ENCODE results near the gene GRIK5. TPM values are rescaled to one million over a fixed set of nuclear protein-coding genes. Genes with fewer than 3 reads are reported as not detected.

GRIK5 gene
- total RNA-seq, 2 donors from 2014 or later, result 2.1 to 5.9 TPM

DNA sequence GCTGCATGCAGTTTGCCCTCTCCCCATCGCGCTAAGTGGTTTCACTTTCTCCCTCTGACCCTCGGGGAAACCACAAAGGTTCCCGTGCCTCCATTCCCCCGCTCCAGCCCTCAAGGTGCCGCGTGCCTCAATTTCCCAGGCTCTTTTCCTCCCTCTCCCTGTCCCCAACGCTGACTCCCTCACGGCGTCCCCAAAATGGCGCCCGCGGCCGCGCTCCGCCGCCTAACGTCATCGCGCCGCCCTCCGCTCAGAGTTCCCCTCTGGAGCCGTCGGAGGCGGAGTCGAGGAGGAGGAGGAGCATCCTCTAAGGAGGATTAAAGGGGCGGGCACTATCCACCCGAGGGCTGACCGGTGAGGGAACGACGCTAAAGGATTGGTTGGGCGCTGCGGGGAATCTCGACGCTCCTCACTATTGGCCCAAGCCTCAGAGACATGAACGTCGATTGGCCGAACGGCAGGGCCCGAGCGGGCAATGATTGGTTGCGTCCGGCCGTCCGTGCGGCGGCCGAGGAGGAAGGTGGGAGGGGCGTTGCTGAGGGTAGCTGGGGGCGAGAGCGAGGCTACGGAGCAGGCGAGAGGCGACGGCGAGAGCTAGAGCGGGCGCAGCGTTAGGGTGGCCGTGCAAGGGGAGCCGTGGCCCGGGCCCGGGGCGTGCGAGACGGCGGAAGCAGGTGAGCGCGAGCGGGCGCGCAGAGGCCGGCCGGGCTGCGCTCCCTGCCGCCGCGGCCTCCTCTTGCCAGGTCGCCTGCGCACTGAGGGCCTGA lies 5.8 kb upstream of the GRIK5 start, which contains the start of gene ZNF574:
Gene ZNF574 (plus strand): TSS at position 551 of the 764 bp plus-strand sequence. CDS start 2,441 bp downstream, outside the sequence.
- H3K36me3 ChIP-seq (replicated peaks in 1 of 2; ENCODE audit: insufficient read depth in 1 of 2, low read depth in 2 of 2), result peaks cover 15 to 16% of the 10 kb centered on the region in 2 donors
- DNase-seq, result peak; percentile 99
- peak within 1 kb of the TSS; percentile 29 to 79 for H3K4me3 ChIP-seq
- H3K4me1 ChIP-seq, result peaks cover 19% of the 10 kb centered on the region
- peak within 1 kb of the TSS; percentile 88 to 99 (median 96) for H3K27ac ChIP-seq
- no peaks in the 10 kb centered on the region for H3K27me3 ChIP-seq
- H3K9me3 ChIP-seq, result no peaks in the 10 kb centered on the region
- ATAC-seq, result peak; percentile 98
- peak; percentile 83 to 97 (median 95) for TF ChIP-seq POLR2A (IDR thresholded peaks at IDR 0.05)
- TF ChIP-seq, protein P1, sequence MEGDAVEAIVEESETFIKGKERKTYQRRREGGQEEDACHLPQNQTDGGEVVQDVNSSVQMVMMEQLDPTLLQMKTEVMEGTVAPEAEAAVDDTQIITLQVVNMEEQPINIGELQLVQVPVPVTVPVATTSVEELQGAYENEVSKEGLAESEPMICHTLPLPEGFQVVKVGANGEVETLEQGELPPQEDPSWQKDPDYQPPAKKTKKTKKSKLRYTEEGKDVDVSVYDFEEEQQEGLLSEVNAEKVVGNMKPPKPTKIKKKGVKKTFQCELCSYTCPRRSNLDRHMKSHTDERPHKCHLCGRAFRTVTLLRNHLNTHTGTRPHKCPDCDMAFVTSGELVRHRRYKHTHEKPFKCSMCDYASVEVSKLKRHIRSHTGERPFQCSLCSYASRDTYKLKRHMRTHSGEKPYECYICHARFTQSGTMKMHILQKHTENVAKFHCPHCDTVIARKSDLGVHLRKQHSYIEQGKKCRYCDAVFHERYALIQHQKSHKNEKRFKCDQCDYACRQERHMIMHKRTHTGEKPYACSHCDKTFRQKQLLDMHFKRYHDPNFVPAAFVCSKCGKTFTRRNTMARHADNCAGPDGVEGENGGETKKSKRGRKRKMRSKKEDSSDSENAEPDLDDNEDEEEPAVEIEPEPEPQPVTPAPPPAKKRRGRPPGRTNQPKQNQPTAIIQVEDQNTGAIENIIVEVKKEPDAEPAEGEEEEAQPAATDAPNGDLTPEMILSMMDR (IDR thresholded peaks at IDR 0.05), result no peak
- intact Hi-C loops (cut with DNase I), result no loop called here
- 0 to 1% methylated on average over 41 to 80 of the region's 80 CpGs for WGBS, 2 donors

DNA sequence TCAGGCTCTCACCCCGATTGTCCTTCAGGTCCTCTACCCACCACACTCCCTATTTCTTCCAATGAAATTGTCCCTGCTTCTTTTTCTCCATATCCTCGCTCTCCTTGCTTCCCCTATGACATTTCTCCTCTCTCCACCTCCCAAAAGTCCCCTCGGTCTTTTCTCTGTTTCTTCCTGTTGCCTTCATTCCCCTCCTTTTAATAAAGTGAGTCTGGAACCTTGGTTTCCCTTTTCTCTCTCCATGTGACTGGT lies 5.3 kb upstream of the GRIK5 start:
- peaks cover 10 to 11% of the 10 kb centered on the region in 2 donors for H3K36me3 ChIP-seq (replicated peaks in 1 of 2; ENCODE audit: insufficient read depth in 1 of 2, low read depth in 2 of 2)
- peaks cover 19% of the 10 kb centered on the region for H3K4me1 ChIP-seq
- WGBS, 2 donors, result 2 to 6% methylated on average over 3 of the region's 3 CpGs
- intact Hi-C loops (cut with DNase I), result no loop called here
- no peaks in the 10 kb centered on the region for H3K9me3 ChIP-seq
- peak overlapping the region; percentile 29 to 38 for H3K4me3 ChIP-seq
- DNase-seq, result no peak
- no peaks in the 10 kb centered on the region for H3K27me3 ChIP-seq
- no peak for TF ChIP-seq POLR2A (IDR thresholded peaks at IDR 0.05)
- TF ChIP-seq, protein P1 (IDR thresholded peaks at IDR 0.05), result peak in 1 of 7 experiments; percentile 19
- peak; percentile 1 for ATAC-seq
- peak overlapping the region; percentile 88 to 99 (median 96) for H3K27ac ChIP-seq

DNA sequence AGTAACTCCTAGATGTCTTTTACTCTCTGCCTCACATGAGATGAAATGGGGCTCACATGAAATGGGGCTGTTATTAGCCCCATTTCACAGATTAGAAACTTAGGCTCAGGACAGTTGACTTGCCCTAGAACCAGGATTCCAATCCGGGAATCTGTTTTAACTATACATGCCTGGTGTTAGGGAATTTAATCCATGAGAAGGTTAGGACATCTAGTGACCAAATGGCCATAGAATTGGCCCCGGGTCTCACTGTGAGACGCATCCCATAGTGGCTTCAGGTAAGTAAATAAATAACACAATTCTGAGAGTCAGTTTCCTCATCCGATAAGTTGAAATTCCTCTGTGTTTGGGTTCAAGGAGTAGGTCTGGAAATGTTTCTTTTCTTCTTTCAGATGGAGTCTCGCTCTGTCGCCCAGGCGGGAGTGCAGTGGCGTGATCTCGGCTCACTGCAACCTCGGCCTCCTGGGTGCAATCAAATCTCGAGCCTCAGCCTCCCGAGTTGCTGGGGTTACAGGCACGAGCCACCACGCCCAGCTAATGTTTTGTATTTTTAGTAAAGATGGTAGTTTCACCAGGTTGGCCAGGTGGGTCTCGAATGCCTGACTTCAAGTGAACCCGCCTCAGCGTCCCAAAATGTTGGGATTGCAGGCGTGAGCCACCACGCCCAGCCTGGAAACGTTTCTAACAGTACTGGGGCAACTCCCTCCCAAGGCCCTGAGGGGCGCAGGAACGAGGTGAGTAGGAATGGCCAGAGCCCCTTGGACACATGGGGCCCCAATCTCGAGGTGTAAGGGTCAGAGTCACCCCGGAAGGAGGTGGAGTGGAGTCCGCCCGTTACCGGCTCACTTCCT lies 4.7 kb upstream of the GRIK5 start:
- WGBS, 2 donors, result 61 to 69% methylated on average over 26 to 27 of the region's 27 CpGs
- peak in 3 of 4 donors; percentile 17 to 35 (median 31) for DNase-seq
- no peak for ATAC-seq

DNA sequence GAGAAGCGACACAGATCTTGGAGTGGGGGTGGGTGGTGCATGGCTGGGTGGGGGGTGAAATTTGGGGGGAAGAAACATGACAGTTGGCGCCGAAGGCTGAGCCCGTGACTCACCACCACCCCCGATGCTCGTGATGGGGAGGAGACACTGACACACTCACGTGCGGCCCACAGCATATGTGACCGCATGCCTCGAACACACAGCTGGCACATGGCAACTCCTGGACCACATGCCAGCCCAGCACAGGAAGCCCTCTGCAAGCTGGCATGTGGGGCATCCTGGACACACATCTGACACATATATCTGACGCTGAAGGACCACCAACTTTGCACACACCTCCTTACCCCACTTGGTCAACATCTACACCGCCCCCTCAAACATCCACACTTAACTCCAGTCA lies 1.2 kb upstream of the GRIK5 start:
- intact Hi-C loops (cut with DNase I), result no loop called here
- WGBS, 2 donors, result 84 to 87% methylated on average over 11 to 12 of the region's 12 CpGs

More for the DNA sequence above, 4.7 kb upstream of the GRIK5 start:
- peaks cover 6% of the 10 kb centered on the region in 2 donors for H3K36me3 ChIP-seq (replicated peaks in 1 of 2; ENCODE audit: insufficient read depth in 1 of 2, low read depth in 2 of 2)
- H3K27ac ChIP-seq, result peak overlapping the region; percentile 88 to 99 (median 96)
- H3K9me3 ChIP-seq, result no peaks in the 10 kb centered on the region
- TF ChIP-seq POLR2A (IDR thresholded peaks at IDR 0.05), result no peak
- TF ChIP-seq, protein P1 (IDR thresholded peaks at IDR 0.05), result peak in 1 of 7 experiments; percentile 15
- H3K4me3 ChIP-seq, result peak overlapping the region; percentile 29 to 38
- peaks cover 19% of the 10 kb centered on the region for H3K4me1 ChIP-seq
- intact Hi-C loops (cut with DNase I), result no loop called here
- H3K27me3 ChIP-seq, result no peaks in the 10 kb centered on the region

More for the DNA sequence above, 1.2 kb upstream of the GRIK5 start:
- DNase-seq, result no peak
- Histone ChIP-seq H3K36me3 (replicated peaks in 1 of 2; ENCODE audit: insufficient read depth in 1 of 2, low read depth in 2 of 2) (no peaks in the 10 kb centered on the region), H3K27me3 (peaks cover 0 to 6% of the 10 kb centered on the region in 2 donors), H3K4me1 (peaks cover 8% of the 10 kb centered on the region), H3K4me3 (no peak overlapping the region), H3K9me3 (no peaks in the 10 kb centered on the region), H3K27ac (no peak overlapping the region)
- ATAC-seq, result no peak
- TF ChIP-seq, protein P1 (IDR thresholded peaks at IDR 0.05), result no peak
